NCI-H1417 treated with DMSO at 0.1 percent for 48 hours (cell line): ENCODE data around the gene RHOBTB3.
"Not testable (repeated sequence)": the region's sequence is repeated elsewhere in the genome, so short reads cannot be mapped to it uniquely, and the experiment has no call there.

Experiments used
- DNase-seq: peaks from one replicate; lab custom pipeline; 2025; lab: John Stamatoyannopoulos, UW

Gene RHOBTB3

GRCh38 chr5:95821110-95822021 is 90.2 kb downstream of the RHOBTB3 start:
- DNase-seq = no peak

DNA sequence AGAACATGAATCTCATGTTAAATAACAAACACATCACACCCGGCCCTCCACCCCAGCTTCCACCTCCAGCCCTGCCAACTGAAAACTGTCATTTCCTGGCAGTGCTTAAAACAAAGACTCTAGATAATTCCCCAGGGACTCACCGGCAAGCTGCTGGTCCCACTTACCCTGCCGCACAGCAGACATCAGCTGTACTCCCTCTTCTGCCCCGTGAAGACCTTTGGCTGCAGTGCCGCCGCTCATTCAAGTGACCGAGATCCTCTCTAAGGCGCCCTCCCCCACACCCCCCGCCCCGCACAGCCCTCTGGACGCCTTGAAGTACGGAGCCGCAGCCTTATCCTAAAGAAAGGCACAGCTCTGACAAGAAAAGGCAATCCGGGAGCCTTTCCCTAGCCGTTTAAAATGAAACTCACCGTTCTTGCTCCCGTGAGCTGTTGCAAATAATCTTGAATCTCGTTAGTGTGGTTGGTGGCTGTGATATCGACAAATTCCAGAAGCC is 91.0 kb downstream of the RHOBTB3 start:
- no peak for DNase-seq

GRCh38 chr5:95822542-95823181 is 91.5 kb downstream of the RHOBTB3 start, which contains the start of gene GLRX:
TSS of gene GLRX (minus strand) at chr5:95822726. CDS start at chr5:95822662, 64 bp downstream.
- no peak for DNase-seq

DNA sequence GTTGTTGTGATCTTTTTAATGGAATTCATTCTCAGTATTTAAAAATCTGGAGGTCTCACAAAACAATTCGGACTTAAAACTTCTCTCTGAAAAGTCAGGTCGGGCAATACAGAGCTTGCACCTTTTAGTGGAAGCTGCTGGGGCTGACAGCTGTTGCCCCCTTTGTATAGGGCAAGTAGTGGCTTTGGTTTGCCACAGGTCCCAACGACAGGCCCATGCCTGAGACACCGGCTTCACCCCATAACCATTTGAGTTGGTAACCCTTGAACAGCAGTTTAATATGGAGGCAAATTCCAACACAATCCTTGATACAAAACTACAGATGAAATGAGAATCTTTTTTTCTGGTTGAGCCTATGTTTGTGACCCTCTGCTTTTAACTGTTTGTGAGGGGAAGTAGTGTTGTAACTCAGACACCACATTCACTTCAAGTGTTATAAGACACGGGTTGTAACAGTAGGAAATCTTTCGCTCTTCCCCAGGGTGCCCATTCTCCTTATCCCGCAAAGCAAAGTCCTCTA is 92.1 kb downstream of the RHOBTB3 start:
- DNase-seq = no peak

- DNase-seq = no peak
Observed at GRCh38 chr5:95823738-95824609, 92.8 kb downstream of the RHOBTB3 start.

GRCh38 chr5:95824747-95825146 is 93.6 kb downstream of the RHOBTB3 start:
- no peak for DNase-seq

DNA sequence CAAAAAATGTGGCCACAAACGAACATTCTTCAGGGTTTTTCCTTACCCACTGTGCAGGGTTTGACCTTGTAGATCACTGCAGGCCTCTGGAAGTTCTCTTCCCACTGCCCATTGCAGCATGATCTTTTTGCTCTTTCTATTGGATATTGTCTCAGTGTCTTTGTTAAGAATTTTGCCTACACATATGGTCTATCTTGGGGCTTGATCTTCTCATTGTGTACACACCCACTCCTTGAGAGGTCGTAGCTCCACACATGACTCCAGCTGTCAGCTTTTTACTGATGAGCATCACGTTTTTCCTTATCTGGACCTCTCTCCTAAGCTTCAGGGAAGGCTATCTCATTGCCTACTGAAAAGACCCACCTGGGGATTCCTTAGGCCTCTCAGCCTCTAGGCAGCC is 94.4 kb downstream of the RHOBTB3 start:
- DNase-seq = no peak

DNA sequence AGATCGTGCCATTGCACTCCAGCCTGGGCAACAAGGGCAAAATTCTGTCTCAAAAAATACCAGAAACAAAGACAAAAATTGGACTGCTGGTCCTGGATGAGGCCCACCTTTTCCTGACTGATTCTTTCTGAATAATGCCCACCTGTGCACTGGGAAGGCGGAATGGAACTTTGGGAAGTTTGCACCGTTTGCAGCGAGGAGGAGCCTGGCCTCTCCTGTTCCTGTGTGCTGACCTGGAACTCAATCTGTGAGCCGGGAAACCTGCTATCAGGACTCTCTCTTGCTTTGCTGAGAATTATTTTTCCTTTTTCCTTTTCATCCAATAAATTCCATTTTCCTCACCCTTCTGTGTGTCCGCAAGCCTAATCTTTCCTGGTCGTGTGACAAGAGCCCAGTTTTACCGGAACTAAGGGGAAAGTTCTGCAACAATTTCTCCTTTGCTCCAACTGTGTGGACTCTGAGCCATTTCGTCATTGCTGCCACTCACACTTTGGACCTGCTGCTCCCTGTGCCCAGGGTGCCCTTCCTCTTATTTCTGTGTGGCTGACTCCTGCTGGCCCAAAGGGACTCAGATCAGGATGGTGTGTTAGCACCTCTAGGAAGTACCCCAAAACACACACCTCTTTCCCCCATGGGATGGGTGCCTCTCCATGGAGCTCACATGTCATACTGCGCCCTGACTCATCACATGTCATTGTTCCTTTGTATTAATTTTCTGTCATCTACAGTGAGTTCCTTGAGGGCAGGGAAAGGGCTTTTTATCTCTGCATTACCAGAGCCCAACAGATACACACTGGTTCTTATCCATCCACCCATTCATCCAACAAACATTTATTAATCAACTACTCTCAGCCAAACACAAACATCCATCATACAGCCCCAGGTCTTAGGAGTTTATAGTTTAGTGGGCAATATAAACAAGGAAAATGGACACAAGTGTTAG is 96.1 kb downstream of the RHOBTB3 start:
- DNase-seq = no peak

- no peak for DNase-seq
Observed at GRCh38 chr5:95827892-95828246, 96.7 kb downstream of the RHOBTB3 start.

- no peak for DNase-seq
Observed at GRCh38 chr5:95830226-95830625, 99.1 kb downstream of the RHOBTB3 start.

DNA sequence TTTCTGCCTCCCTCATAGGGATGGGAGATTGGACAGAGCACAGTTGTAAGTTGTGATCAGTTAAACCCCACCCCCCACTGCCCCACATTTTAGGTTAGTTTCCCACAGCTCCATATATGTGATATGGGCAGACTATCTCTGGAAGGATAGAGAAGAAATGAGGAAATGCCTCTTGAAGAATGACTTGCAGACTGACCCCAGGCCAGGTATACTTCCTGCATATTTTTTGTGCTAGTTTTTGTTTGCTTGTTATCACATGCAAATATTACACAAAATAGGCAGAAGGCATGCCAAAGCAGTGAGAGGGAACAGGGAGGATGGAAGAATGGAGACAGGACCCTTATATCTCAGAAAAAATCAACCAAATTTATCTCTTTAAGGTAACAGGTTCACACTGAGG is 101.5 kb downstream of the RHOBTB3 start:
- no peak for DNase-seq

GRCh38 chr5:95835682-95836385 is 104.7 kb downstream of the RHOBTB3 start:
- DNase-seq = no peak

GRCh38 chr5:95836544-95836943 is 105.4 kb downstream of the RHOBTB3 start:
- DNase-seq = no peak

DNA sequence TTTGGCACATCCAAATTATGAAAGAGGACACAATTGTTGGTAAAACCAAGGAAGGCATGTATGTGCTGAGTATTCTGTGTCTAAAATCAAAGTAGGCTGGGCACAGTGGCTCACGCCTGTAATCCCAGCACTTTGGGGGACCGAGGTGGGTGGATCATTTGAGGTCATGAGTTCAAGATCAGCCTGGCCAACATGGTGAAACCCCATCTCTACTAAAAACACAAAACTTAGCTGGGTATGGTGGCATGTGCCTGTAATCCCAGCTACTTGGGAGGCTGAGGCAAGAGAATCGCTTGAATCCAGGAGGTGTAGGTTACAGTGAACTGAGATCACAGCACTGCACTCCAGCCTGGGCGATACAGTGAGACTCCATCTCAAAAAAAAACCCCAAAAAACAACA is 105.8 kb downstream of the RHOBTB3 start:
- DNase-seq = not testable (repeated sequence)

DNA sequence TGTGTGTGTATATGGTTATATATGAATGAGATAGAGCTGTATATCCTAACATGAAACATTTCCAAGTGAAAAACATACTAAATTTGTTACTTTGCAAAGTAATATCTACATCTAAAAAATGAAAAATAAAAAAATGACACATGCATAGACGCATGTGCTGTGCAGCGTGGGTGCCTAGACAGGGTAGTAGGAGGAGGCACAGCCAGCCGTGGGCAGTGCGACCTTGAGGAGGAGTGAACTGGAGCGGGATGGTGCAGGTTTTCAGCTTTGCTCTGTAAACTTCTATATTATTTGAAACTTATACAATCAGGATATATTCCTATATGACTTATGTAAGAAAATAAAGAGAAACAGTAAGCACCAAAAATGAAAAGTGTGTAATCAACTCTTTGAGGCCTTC is 106.4 kb downstream of the RHOBTB3 start:
- no peak for DNase-seq

GRCh38 chr5:95838001-95838520 is 106.9 kb downstream of the RHOBTB3 start:
- DNase-seq = no peak

GRCh38 chr5:95838556-95838955 is 107.4 kb downstream of the RHOBTB3 start:
- no peak for DNase-seq

DNA sequence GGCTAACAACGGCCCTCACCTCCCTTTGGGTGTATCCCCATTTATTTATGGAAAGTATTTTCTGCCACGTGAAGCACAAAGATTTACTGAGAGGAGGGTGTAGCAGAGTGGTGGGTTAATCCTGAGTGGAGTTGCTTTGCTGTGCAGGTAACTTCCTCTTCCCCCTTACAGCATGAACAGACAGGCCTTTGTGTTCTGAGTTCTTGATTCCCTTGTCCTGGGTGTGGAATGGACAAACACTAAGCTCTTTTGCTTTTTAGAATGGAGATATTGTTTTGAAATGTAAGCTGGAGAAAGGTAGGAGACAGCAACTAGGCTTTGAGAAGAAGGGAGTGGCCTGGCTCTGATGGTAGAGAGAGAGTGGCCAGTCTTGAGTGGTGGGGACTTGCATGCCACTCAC is 108.5 kb downstream of the RHOBTB3 start:
- DNase-seq = no peak

GRCh38 chr5:95840956-95841705 is 110.0 kb downstream of the RHOBTB3 start:
- DNase-seq = no peak
